IMR-90 (cell line): ENCODE measurements around the gene AIF1. TPM values are rescaled to one million over a fixed set of nuclear protein-coding genes. Genes with fewer than 3 reads are reported as not detected.

Source experiments
- ATAC-seq: fragments of 200-7000 bp; cut with Tn5 transposase; 2 replicates; pipeline ENCODE4 v1.9.1; 2020; ENCODE audit warnings: low read depth, mild to moderate bottlenecking, moderate library complexity
- BruUV-seq: library from RNA; stranded (reverse); fragments of 400-500 nt; replicated peaks from 2 replicates; lab custom pipeline; 2021; lab: Mats Ljungman, UMichigan
- CTCF ChIA-PET: fragments of 300-600 bp; formaldehyde crosslinking; extraction: SDS; loops from one replicate; lab custom pipeline; 2021; ENCODE audit warnings: antibody characterized with exemption; lab: Yijun Ruan, JAX
- POLR2A ChIA-PET: fragments of 300-600 bp; sonication (Branson Sonifier 250); formaldehyde crosslinking; loops from one replicate; lab custom pipeline; 2022; ENCODE audit warnings: antibody characterized with exemption; ENCODE audit not compliant: unreplicated experiment; lab: Charles Lee
- DNase-seq: peaks from one replicate; pipeline ENCODE4 v3.0.0; 2013
- H2AFZ ChIP-seq: replicated peaks from 2 replicates; pipeline ENCODE3; 2013; ENCODE audit warnings: low read length, mild to moderate bottlenecking; ENCODE audit not compliant: poor library complexity
- H2AK5ac ChIP-seq: 2 replicates; pipeline ENCODE4 v1.6.1; 2013; ENCODE audit warnings: low read depth, low read length, inconsistent platforms
- H2AK9ac ChIP-seq: replicated peaks from 2 replicates; pipeline ENCODE3; 2013; ENCODE audit warnings: mild to moderate bottlenecking, low read depth, low read length, moderate library complexity; ENCODE audit not compliant: poor library complexity
- H2BK120ac ChIP-seq: 2 replicates; pipeline ENCODE4 v1.6.1; 2013; ENCODE audit warnings: low read depth, low read length, inconsistent platforms
- H2BK15ac ChIP-seq: 3 replicates; pipeline ENCODE4 v1.6.1; 2013; ENCODE audit warnings: low read depth, low read length, inconsistent platforms
- H2BK20ac ChIP-seq: 2 replicates; pipeline ENCODE4 v1.6.1; 2013; ENCODE audit warnings: low read depth, mild to moderate bottlenecking, inconsistent platforms, low read length, moderate library complexity
- H2BK5ac ChIP-seq: 2 replicates; pipeline ENCODE4 v1.6.1; 2013; ENCODE audit warnings: mild to moderate bottlenecking, low read depth, low read length, inconsistent platforms; ENCODE audit not compliant: poor library complexity, severe bottlenecking
- H3K14ac ChIP-seq: replicated peaks from 2 replicates; pipeline ENCODE4 v1.6.1; 2013; ENCODE audit warnings: low read depth, low read length, inconsistent platforms
- H3K18ac ChIP-seq: 2 replicates; pipeline ENCODE4 v1.6.1; 2013; ENCODE audit warnings: low read depth, low read length, control low read depth
- H3K23ac ChIP-seq: 2 replicates; pipeline ENCODE4 v1.6.1; 2013; ENCODE audit warnings: low read depth, low read length, inconsistent platforms
- H3K27ac ChIP-seq: 2 replicates; pipeline ENCODE4 v1.5.1; 2013; ENCODE audit warnings: mild to moderate bottlenecking, control low read depth, low read length; ENCODE audit not compliant: insufficient read depth
- H3K27me3 ChIP-seq: 2 replicates; pipeline ENCODE4 v1.6.1; 2013; ENCODE audit warnings: low read length; ENCODE audit not compliant: control insufficient read depth, insufficient read depth
- H3K36me3 ChIP-seq: 2 replicates; pipeline ENCODE4 v1.6.1; 2013; ENCODE audit warnings: low read length, mixed read lengths; ENCODE audit not compliant: control insufficient read depth, insufficient read depth
- H3K4ac ChIP-seq: 2 replicates; pipeline ENCODE4 v1.6.1; 2013; ENCODE audit warnings: low read depth, low read length, inconsistent platforms
- H3K4me1 ChIP-seq: 2 replicates; pipeline ENCODE4 v1.6.1; 2013; ENCODE audit warnings: low read length, mixed read lengths; ENCODE audit not compliant: control insufficient read depth, insufficient read depth
- H3K4me2 ChIP-seq: 2 replicates; pipeline ENCODE4 v1.6.1; 2013; ENCODE audit warnings: low read depth, mild to moderate bottlenecking, control low read depth, low read length, moderate library complexity
- H3K4me3 ChIP-seq: 2 replicates; pipeline ENCODE4 v1.5.1; 2013; ENCODE audit warnings: low read depth, mild to moderate bottlenecking, control low read depth, low read length, moderate library complexity; ENCODE audit not compliant: insufficient read depth
- H3K56ac ChIP-seq: 2 replicates; pipeline ENCODE4 v1.6.1; 2013; ENCODE audit warnings: low read length, inconsistent platforms; ENCODE audit not compliant: insufficient read depth; ENCODE audit errors: extremely low read depth
- H3K79me1 ChIP-seq, 2 experiments: 2 replicates each; pipeline ENCODE4 v1.6.1; 2013; ENCODE audit warnings: low read length in 2 of 2, inconsistent platforms in 1 of 2, low read depth in 1 of 2
- H3K9ac ChIP-seq: 2 replicates; pipeline ENCODE4 v1.6.1; 2013; ENCODE audit warnings: low read depth, low read length, control low read depth
- H3K9me1 ChIP-seq: 2 replicates; pipeline ENCODE4 v1.6.1; 2013; ENCODE audit warnings: low read length, inconsistent platforms; ENCODE audit not compliant: insufficient read depth
- H3K9me3 ChIP-seq: 2 replicates; pipeline ENCODE4 v1.6.1; 2013; ENCODE audit warnings: low read length; ENCODE audit not compliant: control insufficient read depth, insufficient read depth
- H4K20me1 ChIP-seq: 2 replicates; pipeline ENCODE4 v1.6.1; 2013; ENCODE audit warnings: low read length, inconsistent platforms; ENCODE audit not compliant: insufficient read depth
- H4K5ac ChIP-seq: 2 replicates; pipeline ENCODE4 v1.6.1; 2013; ENCODE audit warnings: mild to moderate bottlenecking, low read depth, low read length, control low read depth
- H4K8ac ChIP-seq, 2 experiments: 2 replicates each; pipeline ENCODE4 v1.6.1; 2013; ENCODE audit warnings: low read depth in 2 of 2, low read length in 2 of 2, control low read depth in 1 of 2, inconsistent platforms in 1 of 2
- H4K91ac ChIP-seq: 2 replicates; pipeline ENCODE4 v1.6.1; 2013; ENCODE audit warnings: low read depth, low read length, inconsistent platforms; ENCODE audit not compliant: insufficient read depth
- FOS ChIP-seq: fragments of 150-350 bp; IDR thresholded peaks from 2 replicates; pipeline ENCODE4 v1.6.1; 2016; ENCODE audit warnings: low read depth, low read length
- MAFK ChIP-seq: IDR thresholded peaks from 2 replicates; pipeline ENCODE4 v1.6.1; 2012; ENCODE audit warnings: low read depth, low read length, improper control_type of control experiment
- SMC3 ChIP-seq: fragments of 150-350 bp; IDR thresholded peaks from 2 replicates; pipeline ENCODE4 v1.6.1; 2016; ENCODE audit warnings: low read depth, mild to moderate bottlenecking, antibody characterized with exemption, low read length, moderate library complexity
- WGBS, 2 experiments: methylation state at CpG; one replicate each; pipeline versions ENCODE4 v1.1.5 to v1.1.7; 2013; ENCODE audit warnings: missing lambda C conversion rate in 2 of 2; ENCODE audit not compliant: insufficient read length in 1 of 2; ENCODE audit errors: extremely low coverage in 2 of 2; 5-methylcytosine and 5-hydroxymethylcytosine counted together
- dilution Hi-C: fragments of 300-500 bp; cut with HindIII; formaldehyde crosslinking; loops from one replicate; pipeline ENCODE4 v1.14.3; 2018; ENCODE audit warnings: low sequenced_read_pairs; ENCODE audit not compliant: unreplicated experiment
- in situ Hi-C: fragments of 300-500 bp; cut with MboI; formaldehyde crosslinking; loops from 3 replicates; pipeline ENCODE4 v1.14.3; 2019; ENCODE audit warnings: low sequenced_read_pairs, inconsistent platforms, mixed read lengths
- intact Hi-C: fragments of 100-400 bp; cut with micrococcal nuclease; formaldehyde crosslinking; loops from 2 replicates; pipeline ENCODE4 v1.10.0; 2022
- polyA plus RNA-seq, 3 experiments: library from polyadenylated mRNA; depleted of rRNA; stranded (reverse); fragments of >200 nt; gene quantifications; 2 replicates each; pipeline ENCODE4 v1.2.3, GENCODE V29; 2012; ENCODE audit warnings: low replicate concordance in 1 of 3
- total RNA-seq: library from RNA; depleted of rRNA; stranded (reverse); fragments of >200 nt; gene quantifications from 2 replicates; pipeline ENCODE4 v1.2.3, GENCODE V29; 2012

The AIF1 gene
- total and polyA plus RNA-seq, 2 of the 4 experiments (the other 2 are of a cell fraction): not detected

DNA sequence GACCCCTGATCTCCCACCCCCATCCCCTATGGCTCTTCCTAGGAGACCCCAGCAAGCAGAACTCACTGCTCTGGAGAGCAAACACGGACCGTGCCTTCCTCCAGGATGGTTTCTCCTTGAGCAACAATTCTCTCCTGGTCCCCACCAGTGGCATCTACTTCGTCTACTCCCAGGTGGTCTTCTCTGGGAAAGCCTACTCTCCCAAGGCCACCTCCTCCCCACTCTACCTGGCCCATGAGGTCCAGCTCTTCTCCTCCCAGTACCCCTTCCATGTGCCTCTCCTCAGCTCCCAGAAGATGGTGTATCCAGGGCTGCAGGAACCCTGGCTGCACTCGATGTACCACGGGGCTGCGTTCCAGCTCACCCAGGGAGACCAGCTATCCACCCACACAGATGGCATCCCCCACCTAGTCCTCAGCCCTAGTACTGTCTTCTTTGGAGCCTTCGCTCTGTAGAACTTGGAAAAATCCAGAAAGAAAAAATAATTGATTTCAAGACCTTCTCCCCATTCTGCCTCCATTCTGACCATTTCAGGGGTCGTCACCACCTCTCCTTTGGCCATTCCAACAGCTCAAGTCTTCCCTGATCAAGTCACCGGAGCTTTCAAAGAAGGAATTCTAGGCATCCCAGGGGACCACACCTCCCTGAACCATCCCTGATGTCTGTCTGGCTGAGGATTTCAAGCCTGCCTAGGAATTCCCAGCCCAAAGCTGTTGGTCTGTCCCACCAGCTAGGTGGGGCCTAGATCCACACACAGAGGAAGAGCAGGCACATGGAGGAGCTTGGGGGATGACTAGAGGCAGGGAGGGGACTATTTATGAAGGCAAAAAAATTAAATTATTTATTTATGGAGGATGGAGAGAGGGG lies 41.6 kb upstream of the AIF1 start (continued):
- no peak for TF ChIP-seq MAFK

- CTCF ChIA-PET: interaction anchor here (0.6 to 1.4 kb wide), 2 partner anchors 18 to 20 kb away, joined by 3 read pairs; partner anchors contain the start of gene NCR3
- Histone ChIP-seq H4K91ac (no peak overlapping the region), H3K9me3 (no peaks in the 10 kb centered on the region), H2BK120ac (no peak overlapping the region), H2BK15ac (no peak overlapping the region), H2AK9ac (no peak overlapping the region), H2BK20ac (no peak overlapping the region), H3K36me3 (no peaks in the 10 kb centered on the region), H2BK5ac (no peak overlapping the region), H3K4me2 (no peak overlapping the region), H3K14ac (no peak overlapping the region), H3K79me1 (no peaks in the 10 kb centered on the region), H3K23ac (no peak overlapping the region), H3K4me3 (no peak overlapping the region), H4K20me1 (no peaks in the 10 kb centered on the region), H2AK5ac (no peak overlapping the region), H2AFZ (peak overlapping the region; percentile 21), H3K9me1 (no peaks in the 10 kb centered on the region), H3K56ac (no peak overlapping the region), H4K5ac (no peak overlapping the region), H3K4ac (no peak overlapping the region), H3K9ac (no peak overlapping the region), H3K27me3 (peaks cover 38% of the 10 kb centered on the region), H3K4me1 (no peaks in the 10 kb centered on the region), H3K27ac (no peak overlapping the region), H3K18ac (no peak overlapping the region), H4K8ac (no peak overlapping the region)
- TF ChIP-seq SMC3: no peak
- TF ChIP-seq MAFK: no peak
- TF ChIP-seq FOS: no peak
- WGBS, 2 experiments: 59% methylated on average over 3 of the region's 14 CpGs; no CpG with 5 or more reads in 1 of the 2 experiments
- intact Hi-C loops: no loop called here
- no peak for ATAC-seq
- in situ Hi-C loops: no loop called here
- dilution Hi-C loops: no loop called here
- POLR2A ChIA-PET: no interaction called here
- DNase-seq: no peak
- no TSS peak for BruUV-seq
These were observed 40.6 kb upstream of the AIF1 start for GRCh38 chr6:31574106-31575061.
